GM19240 (cell line): ENCODE data around the gene DMBT1.

Experiments used
- DNase-seq: peaks from one replicate; pipeline ENCODE4 v3.0.0; 2011; ENCODE audit warnings: low spot score; ENCODE audit not compliant: insufficient read length

Gene DMBT1

DNA sequence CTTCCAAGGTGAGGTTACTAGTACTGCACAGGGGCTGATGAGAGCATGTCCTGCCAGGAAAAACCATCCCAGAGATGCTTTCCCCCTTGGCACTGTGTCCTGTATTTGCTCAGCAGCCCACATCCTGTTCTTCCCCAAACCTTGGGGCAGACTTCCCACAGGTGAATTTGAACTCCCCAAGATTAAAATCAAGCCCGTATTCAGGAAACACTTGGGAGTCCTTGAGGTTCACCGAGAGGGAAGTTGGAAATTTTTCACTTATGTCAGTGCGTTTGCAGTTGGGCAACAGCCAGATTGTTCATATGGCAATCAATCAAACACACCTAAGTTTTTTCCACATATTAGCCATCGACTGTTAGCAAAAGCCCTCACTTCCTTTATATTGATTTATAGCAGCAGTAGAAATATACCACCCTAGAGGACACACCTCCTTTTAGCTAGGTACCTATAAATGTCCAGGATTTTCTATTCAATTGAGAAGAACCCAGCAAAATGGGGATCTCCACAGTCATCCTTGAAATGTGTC lies at the start of gene DMBT1:
DMBT1 (plus strand) TSS at position 476 of the 526 bp plus-strand sequence; CDS start at position 493, 17 bp downstream.
- DNase-seq = no peak

DNA sequence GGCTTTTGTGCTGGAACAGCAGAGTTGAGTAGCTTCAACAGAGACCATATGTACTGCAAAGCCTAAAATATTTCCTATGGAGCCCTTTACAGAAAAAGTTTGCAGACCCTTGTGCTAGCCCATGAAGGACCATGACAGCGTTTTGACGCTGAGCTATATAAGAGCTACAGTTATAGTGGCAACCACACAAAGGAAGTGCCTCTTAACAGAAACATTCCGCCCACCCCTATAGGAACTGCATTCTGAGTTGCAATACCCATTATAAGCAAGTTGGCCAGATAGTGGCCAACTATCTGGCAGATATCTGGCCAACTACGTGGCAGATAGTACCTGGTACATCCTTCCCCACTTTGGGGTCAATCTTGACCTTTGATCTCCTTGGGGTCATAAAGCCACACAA lies 47.5 kb upstream of the DMBT1 start:
- DNase-seq = no peak

- no peak for DNase-seq
These were observed 46.3 kb upstream of the DMBT1 start for GRCh38 chr10:122514045-122514840.

GRCh38 chr10:122515022-122515424 lies 45.5 kb upstream of the DMBT1 start:
- no peak for DNase-seq

- DNase-seq = no peak
These were observed 44.8 kb upstream of the DMBT1 start for GRCh38 chr10:122515588-122516231.

- DNase-seq = no peak
These were observed 43.8 kb upstream of the DMBT1 start for GRCh38 chr10:122516734-122517133.

- DNase-seq = no peak
These were observed 41.4 kb upstream of the DMBT1 start for GRCh38 chr10:122519144-122519543.

GRCh38 chr10:122519873-122520272 lies 40.7 kb upstream of the DMBT1 start:
- no peak for DNase-seq

DNA sequence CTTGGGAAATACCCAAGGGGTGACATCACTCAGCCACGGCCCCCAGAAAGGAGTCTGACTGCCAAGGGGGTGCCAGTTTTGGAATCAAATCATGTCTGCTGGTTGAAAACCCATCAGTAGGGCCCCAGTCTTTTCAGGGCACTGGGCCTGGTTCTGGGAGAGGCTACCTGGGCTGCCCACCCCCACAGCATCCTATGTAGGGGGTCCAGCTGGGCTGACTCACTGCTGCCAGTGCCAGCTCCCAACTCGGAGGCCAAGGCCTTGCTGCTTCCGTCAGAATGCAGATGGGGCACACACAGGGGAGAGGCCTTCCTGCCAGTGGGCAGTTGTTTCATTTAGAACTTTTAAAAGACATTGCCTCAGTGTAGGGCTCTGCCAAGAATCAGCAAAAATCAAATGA lies 39.5 kb upstream of the DMBT1 start:
- no peak for DNase-seq

GRCh38 chr10:122524811-122525210 lies 35.7 kb upstream of the DMBT1 start:
- no peak for DNase-seq

DNA sequence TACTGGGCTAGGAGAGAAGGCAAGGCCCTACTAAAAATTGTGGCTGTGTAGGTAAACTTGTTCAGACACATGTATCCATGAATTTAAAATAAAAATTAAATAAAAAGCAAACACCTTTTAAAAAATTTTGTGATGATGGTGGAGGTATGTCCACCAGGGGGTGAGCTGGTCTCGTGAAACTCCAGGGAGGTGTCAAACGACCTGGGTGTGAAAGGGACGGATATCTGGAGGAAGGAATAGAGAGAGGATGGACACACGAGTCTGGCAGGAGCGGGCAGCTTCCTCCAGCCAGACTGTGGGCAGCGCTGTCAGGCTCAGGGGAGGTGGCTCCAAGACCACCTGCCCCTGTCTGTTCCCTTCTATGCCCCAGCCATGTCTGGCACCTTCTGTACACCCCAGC lies 34.8 kb upstream of the DMBT1 start:
- no peak for DNase-seq

- DNase-seq = no peak
These were observed 33.7 kb upstream of the DMBT1 start for GRCh38 chr10:122526892-122527291.

GRCh38 chr10:122530177-122530576 lies 30.4 kb upstream of the DMBT1 start:
- DNase-seq = no peak

- DNase-seq = no peak
These were observed 29.3 kb upstream of the DMBT1 start for GRCh38 chr10:122531261-122531660.

GRCh38 chr10:122531939-122532338 lies 28.6 kb upstream of the DMBT1 start:
- DNase-seq = no peak

DNA sequence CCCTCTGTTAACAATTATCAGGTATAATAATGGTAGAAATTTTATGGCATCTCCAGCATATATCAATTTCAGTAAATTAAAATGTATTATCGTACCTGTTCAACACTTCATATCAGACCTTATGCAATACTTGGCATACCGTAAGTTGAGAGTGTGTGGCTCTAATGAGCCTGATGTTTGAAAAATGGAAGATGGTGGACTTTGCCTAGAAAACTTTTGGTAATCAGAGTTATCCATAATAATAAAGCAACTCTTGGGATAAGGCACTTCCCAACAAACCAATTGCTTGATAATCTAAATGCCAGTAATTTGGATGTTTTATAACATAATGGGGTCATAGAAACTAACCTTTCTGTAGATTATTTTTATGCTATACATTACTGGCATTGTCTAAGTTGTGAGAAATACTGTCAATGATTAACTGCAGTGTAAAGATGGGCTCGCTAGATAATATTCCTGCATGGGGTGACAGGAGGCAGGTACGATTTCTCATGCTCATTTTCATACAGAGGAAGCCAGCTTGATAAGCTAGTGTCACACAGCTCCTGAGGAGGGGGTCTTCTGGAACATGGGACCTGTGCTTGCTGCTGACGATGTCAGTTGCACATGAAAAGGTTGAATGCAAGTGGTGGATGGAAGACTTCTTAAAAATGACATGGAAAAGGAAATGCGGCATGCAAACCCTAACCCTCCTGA lies 27.8 kb upstream of the DMBT1 start:
- DNase-seq = no peak

GRCh38 chr10:122537545-122537944 lies 23.0 kb upstream of the DMBT1 start:
- no peak for DNase-seq

- DNase-seq = no peak
These were observed 19.0 kb upstream of the DMBT1 start for GRCh38 chr10:122541541-122542002.

DNA sequence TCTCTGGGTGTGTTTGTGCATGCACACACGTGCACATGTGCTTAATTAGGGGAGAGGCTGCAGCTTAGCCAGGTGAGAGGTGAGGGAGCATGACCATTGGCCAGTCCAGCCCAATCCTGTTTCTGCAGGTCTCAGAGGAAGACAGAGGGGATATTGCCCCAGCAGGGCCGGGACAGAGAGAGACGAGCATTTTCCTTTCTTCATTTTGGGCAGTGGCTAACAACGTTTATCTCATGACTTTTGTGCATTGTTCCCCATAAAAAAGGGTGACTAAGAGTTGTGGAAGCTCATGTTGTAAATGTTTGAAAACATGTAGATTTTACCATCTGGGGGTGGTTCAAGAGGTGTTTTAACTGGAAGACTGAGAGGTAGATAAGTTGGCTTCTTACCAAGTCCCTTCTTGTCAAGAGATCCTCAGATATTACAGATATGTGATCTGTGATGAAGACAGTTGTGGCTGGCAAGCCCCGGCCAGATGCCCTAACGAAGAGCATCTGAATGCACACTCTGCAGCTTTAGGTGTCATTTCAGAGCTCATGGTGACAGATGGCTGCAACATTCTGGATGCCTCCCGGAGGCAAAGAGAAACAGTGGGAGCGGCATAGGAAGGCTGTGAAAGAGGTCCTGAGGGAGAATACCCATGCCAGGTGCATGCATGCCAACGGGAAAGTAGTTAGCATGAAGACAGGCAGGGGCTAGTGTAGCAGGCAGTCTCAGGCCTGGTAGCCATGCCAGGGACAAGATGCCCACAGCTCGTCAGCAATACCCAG lies 16.7 kb upstream of the DMBT1 start:
- no peak for DNase-seq

DNA sequence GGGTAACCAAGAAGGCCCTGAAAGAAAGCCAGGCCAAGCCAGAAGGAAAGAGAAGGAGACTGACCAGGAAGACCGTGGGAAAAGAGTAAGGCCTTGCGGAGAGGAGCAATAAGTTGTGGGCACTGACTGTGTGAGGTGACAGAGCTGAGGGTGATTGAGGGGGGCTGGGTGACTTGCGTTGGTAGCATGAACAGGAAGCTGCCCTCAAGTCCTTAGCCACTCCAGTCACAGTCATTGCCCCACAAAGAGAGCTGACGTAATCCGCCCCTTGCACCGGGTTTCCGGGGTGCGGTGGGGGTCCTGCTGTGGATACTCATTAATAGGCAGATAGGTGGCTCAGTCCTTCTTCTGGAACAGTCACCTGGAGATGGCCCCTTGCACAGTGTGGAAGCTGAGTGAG lies 16.1 kb upstream of the DMBT1 start:
- no peak for DNase-seq

GRCh38 chr10:122546242-122546641 lies 14.3 kb upstream of the DMBT1 start:
- no peak for DNase-seq
